Right atrium auricular region (tissue), 2 donors: Measurements from ENCODE around the gene ZNF579. TPM values are rescaled to one million over a fixed set of nuclear protein-coding genes. Genes with fewer than 3 reads are reported as not detected.
"Not testable (repeated sequence)": the region's sequence is repeated elsewhere in the genome, so short reads cannot be mapped to it uniquely, and the experiment has no call there.

Experiments
- DNase-seq: peaks from one replicate; pipeline ENCODE4 v3.0.0-alpha.2; 2019; ENCODE audit warnings: low spot score
- H3K27ac ChIP-seq, 2 donors: fragments of 200-600 bp; sonication (generic); 1 replicate in 1 of 2; 2 replicates in 1 of 2; pipeline ENCODE4 v1.5.1; 2016 to 2019
- H3K27me3 ChIP-seq, 2 donors: fragments of 200-600 bp; sonication (generic); one replicate each; pipeline versions ENCODE4 v1.5.1 to v1.6.0; 2017 to 2019
- H3K36me3 ChIP-seq: fragments of 200-600 bp; sonication (generic); one replicate; pipeline ENCODE4 v1.5.1; 2016
- H3K4me1 ChIP-seq, 2 donors: fragments of 200-600 bp; sonication (generic); one replicate each; pipeline versions ENCODE4 v1.5.1 to v1.6.0; 2017 to 2019
- H3K4me3 ChIP-seq, 2 donors: fragments of 200-600 bp; sonication (generic); 1 replicate in 1 of 2; 2 replicates in 1 of 2; pipeline ENCODE4 v1.5.1; 2017 to 2019; ENCODE audit warnings: mild to moderate bottlenecking in 1 of 2, moderate library complexity in 1 of 2
- H3K9me3 ChIP-seq, 2 donors: fragments of 200-600 bp; sonication (generic); one replicate each; pipeline ENCODE4 v1.5.1; 2019
- CTCF ChIP-seq, 2 donors: fragments of 200-600 bp; sonication (generic); IDR thresholded peaks; one replicate each; pipeline ENCODE4 v1.5.1; 2019; ENCODE audit warnings: antibody characterized with exemption in 2 of 2
- total RNA-seq, 2 donors: library from RNA; depleted of rRNA; stranded (reverse); fragments of >200 nt; gene quantifications; one replicate each; pipeline ENCODE4 v1.1.0, GENCODE V29; 2016

ZNF579 gene
- total RNA-seq, 2 donors from 2014 or later = 6.2 to 6.4 TPM

- Histone ChIP-seq H3K4me3 (peak overlapping the region; percentile 57 to 70), H3K27me3 (no peaks in the 10 kb centered on the region), H3K27ac (peak overlapping the region; percentile 85 to 87), H3K4me1 (no peaks in the 10 kb centered on the region), H3K36me3 (peaks cover 14% of the 10 kb centered on the region), H3K9me3 (no peaks in the 10 kb centered on the region)
- TF ChIP-seq CTCF (IDR thresholded peaks at IDR 0.05) = no peak
- DNase-seq = no peak
Observed at GRCh38 chr19:55535173-55535964, 45.3 kb downstream of the ZNF579 start.

GRCh38 chr19:55534280-55534679 is 46.4 kb downstream of the ZNF579 start:
- H3K4me3 ChIP-seq, H3K27me3 ChIP-seq, H3K9me3 ChIP-seq, H3K4me1 ChIP-seq, DNase-seq: not testable (repeated sequence)
- Histone ChIP-seq H3K36me3 (peaks cover 23% of the 10 kb centered on the region), H3K27ac (peak overlapping the region in 1 of 2 donors; percentile 39)

GRCh38 chr19:55530996-55531395 is 49.7 kb downstream of the ZNF579 start:
- H3K4me3 ChIP-seq = no peak overlapping the region
- H3K4me1 ChIP-seq = peaks cover 0 to 23% of the 10 kb centered on the region in 2 donors
- no peaks in the 10 kb centered on the region for H3K27me3 ChIP-seq
- H3K36me3 ChIP-seq = peaks cover 27% of the 10 kb centered on the region
- no peak for TF ChIP-seq CTCF (IDR thresholded peaks at IDR 0.05)
- DNase-seq = no peak
- H3K27ac ChIP-seq = peak overlapping the region in 1 of 2 donors; percentile 39
- H3K9me3 ChIP-seq = no peaks in the 10 kb centered on the region

GRCh38 chr19:55529636-55530234 is 50.9 kb downstream of the ZNF579 start:
- Histone ChIP-seq H3K9me3 (no peaks in the 10 kb centered on the region), H3K4me1 (peaks cover 0 to 32% of the 10 kb centered on the region in 2 donors), H3K36me3 (peaks cover 27% of the 10 kb centered on the region), H3K4me3 (no peak overlapping the region), H3K27ac (peak overlapping the region in 1 of 2 donors; percentile 63), H3K27me3 (no peaks in the 10 kb centered on the region)
- DNase-seq = no peak
- TF ChIP-seq CTCF (IDR thresholded peaks at IDR 0.05) = no peak

GRCh38 chr19:55528030-55528803 is 52.4 kb downstream of the ZNF579 start:
- Histone ChIP-seq H3K27me3 (no peaks in the 10 kb centered on the region), H3K9me3 (no peaks in the 10 kb centered on the region), H3K4me3 (no peak overlapping the region), H3K4me1 (peaks cover 0 to 32% of the 10 kb centered on the region in 2 donors), H3K27ac (peak overlapping the region; percentile 45 to 63), H3K36me3 (peaks cover 27% of the 10 kb centered on the region)
- no peak for TF ChIP-seq CTCF (IDR thresholded peaks at IDR 0.05)
- no peak for DNase-seq
